Right lobe of liver (tissue), 4 donors: ENCODE results near the gene IL37.

Source experiments
- CTCF ChIP-seq, 4 donors: fragments of 200-600 bp in 3 of 4; fragments of 450-650 bp in 1 of 4; IDR thresholded peaks; one replicate each; pipeline versions ENCODE4 v1.5.1 to v1.8.0; 2016 to 2022; ENCODE audit warnings: antibody characterized with exemption in 4 of 4, mild to moderate bottlenecking in 2 of 4
- POLR2A ChIP-seq: fragments of 450-650 bp; IDR thresholded peaks from one replicate; pipeline ENCODE4 v1.6.1; 2017; ENCODE audit warnings: antibody characterized with exemption, mild to moderate bottlenecking
- donor health status: DM: no; HTN: no; CAD: no.
- donor health status: DM: no; HTN: no; CAD: no.
- donor health status: DM: no; HTN: yes; CAD: no.

GRCh38 chr2:112918256-112918655 is 7.3 kb downstream of the IL37 start:
- no peak for TF ChIP-seq CTCF (IDR thresholded peaks at IDR 0.05)
- TF ChIP-seq POLR2A, result no peak
